GM23248 (cell line): ENCODE data around the gene ZNF860.

Experiments used
- EZH2 ChIP-seq: fragments of 200-600 bp; sonication (generic); IDR thresholded peaks from 2 replicates; pipeline ENCODE4 v1.6.1; 2018; ENCODE audit warnings: antibody characterized with exemption, mild to moderate bottlenecking; ENCODE audit not compliant: insufficient read depth, poor library complexity, severe bottlenecking
- EZH2phosphoT487 ChIP-seq: fragments of 200-600 bp; sonication (generic); IDR thresholded peaks from 2 replicates; pipeline ENCODE4 v1.6.1; 2018; ENCODE audit warnings: antibody characterized with exemption, moderate library complexity, mild to moderate bottlenecking, low read depth; ENCODE audit not compliant: insufficient read depth

DNA sequence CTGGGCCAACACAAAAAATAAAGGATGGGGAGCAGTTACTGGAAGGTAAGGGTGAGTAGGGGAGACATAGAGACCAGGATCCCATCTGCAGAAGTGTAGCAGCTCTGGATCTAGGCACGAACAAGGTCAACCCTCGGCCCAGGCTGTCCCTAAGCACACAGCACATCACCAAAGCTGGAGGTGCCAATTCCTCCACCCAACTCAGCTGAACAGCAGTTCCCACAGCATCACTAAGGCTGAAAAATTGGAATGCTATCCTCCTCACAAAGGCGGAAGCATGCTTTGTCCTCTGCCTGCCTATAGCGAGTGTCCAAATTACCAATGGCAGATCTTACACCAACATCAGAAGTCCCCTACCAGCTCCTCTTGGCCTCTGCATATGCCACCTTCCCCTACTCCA is 34.4 kb upstream of the ZNF860 start:
- TF ChIP-seq EZH2: no peak
- no peak for TF ChIP-seq EZH2phosphoT487
